GM21447 (cell line): ENCODE measurements around the gene TBC1D8.

Experiments used
- ATAC-seq: cut with Tn5 transposase; IDR thresholded peaks from one replicate; pipeline ENCODE4 v1.9.1; 2021; ENCODE audit not compliant: unreplicated experiment

TBC1D8 gene

DNA sequence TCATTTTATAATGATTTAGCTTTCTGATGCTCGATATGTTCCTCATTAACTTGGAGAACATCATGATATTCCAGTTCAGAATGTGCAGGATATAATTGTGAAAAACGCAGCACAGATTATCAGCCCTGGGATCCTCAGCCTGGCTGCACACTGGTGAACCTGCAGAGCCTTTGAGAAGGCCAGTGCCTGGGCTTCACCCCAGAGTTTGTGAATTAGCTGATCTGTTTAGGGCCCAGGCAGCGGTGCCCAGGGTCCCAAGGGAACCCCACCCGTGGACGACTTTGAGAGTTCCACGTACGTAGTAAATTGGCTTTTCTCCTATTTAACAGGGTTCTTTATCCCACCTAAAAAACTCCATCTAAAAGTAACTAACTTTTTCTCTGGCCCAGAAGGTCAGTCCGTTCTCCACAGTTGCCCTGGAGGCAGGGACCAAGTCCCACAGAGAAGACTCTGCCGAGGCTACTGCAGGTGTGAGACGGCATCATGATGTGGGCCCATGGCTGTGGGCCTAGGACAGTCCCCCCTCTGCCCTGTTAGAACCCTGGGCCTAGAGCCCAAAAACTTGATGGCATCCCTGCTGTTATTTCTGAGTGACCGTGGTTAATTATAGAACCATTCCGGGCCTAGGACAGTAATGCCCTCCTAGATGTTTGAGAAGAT lies 188.7 kb downstream of the TBC1D8 start:
- ATAC-seq, result no peak

DNA sequence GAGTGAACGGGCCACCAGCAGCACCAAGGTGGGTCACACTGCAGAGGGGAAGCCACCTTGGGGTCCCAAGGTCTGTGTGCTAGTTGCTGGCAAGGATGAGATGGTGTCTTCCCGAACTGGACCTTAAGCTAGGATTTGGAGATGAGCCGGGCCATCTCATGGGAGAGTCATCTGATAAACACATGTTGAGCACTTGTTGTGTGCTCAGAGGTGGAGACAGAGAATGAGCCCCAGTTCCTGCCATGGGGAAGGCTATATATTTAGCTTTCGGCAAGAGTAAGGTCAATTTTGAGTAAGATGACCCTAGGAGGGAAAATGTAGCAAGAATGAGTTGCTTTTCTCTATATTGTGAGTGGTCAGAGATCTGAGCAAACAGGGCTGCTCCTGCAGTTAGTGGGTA lies 190.5 kb downstream of the TBC1D8 start:
- ATAC-seq, result no peak

DNA sequence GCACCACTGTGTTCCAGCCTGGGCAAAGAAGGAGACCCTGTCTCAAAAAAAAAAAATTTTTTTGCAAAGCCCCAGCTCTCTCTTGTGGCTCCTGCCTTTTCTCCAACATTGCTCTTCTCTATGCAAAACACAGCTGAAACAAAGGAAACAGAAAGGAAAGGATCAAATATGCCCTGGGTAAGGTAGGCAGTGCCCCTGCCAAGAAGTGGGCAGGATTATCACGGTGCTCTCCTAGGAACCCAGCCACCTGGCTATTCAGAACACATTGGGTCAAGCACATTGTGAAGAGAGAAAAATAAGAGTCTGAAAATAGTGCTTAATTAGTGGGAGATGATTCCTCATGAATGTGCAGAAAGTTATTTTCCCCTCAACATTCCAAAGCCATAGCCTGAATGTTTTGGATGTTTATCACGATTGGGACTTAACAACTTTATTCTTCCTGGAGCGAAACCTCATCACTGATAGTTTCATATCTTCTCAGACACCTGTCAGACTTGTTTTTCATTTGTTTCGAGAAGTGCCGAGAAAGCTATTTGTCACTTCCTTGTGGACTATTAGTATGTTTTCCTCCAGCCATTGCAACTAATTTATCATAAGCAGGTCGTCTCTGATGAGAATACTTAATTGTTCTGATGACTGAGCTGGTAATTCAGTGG lies 191.8 kb downstream of the TBC1D8 start:
- ATAC-seq, result no peak

DNA sequence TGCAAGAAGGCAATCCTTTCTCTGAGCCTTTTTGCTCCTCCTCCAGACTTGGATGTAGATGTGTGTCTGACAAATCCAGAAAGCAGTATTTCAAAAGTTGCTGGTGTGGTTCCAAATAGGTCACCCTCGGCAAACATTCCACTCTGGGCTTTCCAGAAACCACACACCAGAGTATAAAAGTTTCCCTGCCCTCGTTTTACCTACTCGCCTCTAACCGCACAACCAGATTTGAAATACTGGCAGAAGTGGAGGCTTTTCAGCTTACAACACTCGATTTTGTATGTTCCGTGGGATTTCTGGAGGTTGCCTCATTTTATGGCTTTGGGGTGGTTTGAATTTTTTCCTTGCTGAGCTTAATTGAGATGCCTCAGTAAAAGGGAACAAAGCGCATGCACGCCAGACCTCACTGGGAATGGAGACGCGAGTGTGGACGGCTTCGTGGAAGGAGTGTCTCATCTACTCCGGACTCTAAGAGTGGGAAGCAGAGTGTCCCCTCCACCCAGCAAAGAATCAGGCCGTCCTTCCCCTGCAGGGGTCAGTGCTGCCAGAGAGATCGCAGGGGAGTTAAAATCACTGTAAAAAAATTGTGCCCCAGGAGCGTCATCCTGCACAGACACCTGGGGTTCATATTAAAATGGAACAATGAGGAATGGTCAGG lies 193.1 kb downstream of the TBC1D8 start:
- no peak for ATAC-seq
